SK-MEL-5 (cell line): ENCODE measurements around the gene NT5C3A. TPM values are rescaled to one million over a fixed set of nuclear protein-coding genes. Genes with fewer than 3 reads are reported as not detected.

Experiments
- small RNA-seq, 2 experiments: library from RNA; depleted of rRNA; stranded (forward); fragments of <200 nt; gene quantifications; one replicate each; pipeline ENCODE3, GENCODE V24; 2014
- total RNA-seq: library from RNA; depleted of rRNA; stranded (reverse); fragments of >200 nt; shearing (Covaris generic); gene quantifications from 2 replicates; pipeline ENCODE4 v1.2.3, GENCODE V29; 2014; rRNA removed

NT5C3A gene
- total RNA-seq, 1 experiment from 2014 or later = 46.6 TPM

Small RNA genes lying within 50 kb of the gene (small RNA-seq; reads per million reads assigned to genes)
- 0 reads per million in 2 experiments for gene RN7SL505P
- 0 reads per million in 2 experiments for gene RNU6-388P
- 0 reads per million in 2 experiments for gene RPS29P14

Other genes starting within 250 kb of the NT5C3A start
- 74.9 and 76.4 TPM in 2 replicates for gene KBTBD2, start 171.0 kb downstream of the NT5C3A start, total RNA-seq
- 178 and 191 TPM in 2 replicates for gene FKBP9, start 105.3 kb downstream of the NT5C3A start, total RNA-seq
- gene RP9, start 46.6 kb upstream of the NT5C3A start, total RNA-seq = 35.4 and 38.4 TPM in 2 replicates
- gene BBS9, start 66.8 kb upstream of the NT5C3A start, total RNA-seq = 14.3 and 20.9 TPM in 2 replicates